Ishikawa (cell line): Measurements from ENCODE around the gene CETN2.

Source experiments
- CEBPB ChIP-seq: IDR thresholded peaks from 2 replicates; pipeline ENCODE4 v1.6.1; 2012
- CREB1 ChIP-seq: IDR thresholded peaks from 2 replicates; pipeline ENCODE4 v1.6.1; 2012; ENCODE audit warnings: low read depth
- EGR1 ChIP-seq: IDR thresholded peaks from 2 replicates; pipeline ENCODE4 v1.6.1; 2012
- EP300 ChIP-seq: IDR thresholded peaks from 2 replicates; pipeline ENCODE4 v1.6.1; 2012; ENCODE audit warnings: borderline replicate concordance
- FOXM1 ChIP-seq: IDR thresholded peaks from 2 replicates; pipeline ENCODE4 v1.6.1; 2012; ENCODE audit warnings: low read depth, borderline replicate concordance
- MAX ChIP-seq: IDR thresholded peaks from 2 replicates; pipeline ENCODE4 v1.6.1; 2012
- NFIC ChIP-seq: IDR thresholded peaks from 2 replicates; pipeline ENCODE4 v1.6.1; 2012
- RAD21 ChIP-seq: IDR thresholded peaks from 2 replicates; pipeline ENCODE4 v1.6.1; 2012; ENCODE audit warnings: low read depth
- REST ChIP-seq: IDR thresholded peaks from 2 replicates; pipeline ENCODE4 v1.6.1; 2012; ENCODE audit warnings: low read depth, mild to moderate bottlenecking
- TAF1 ChIP-seq: IDR thresholded peaks from 2 replicates; pipeline ENCODE4 v1.6.1; 2012; ENCODE audit warnings: low read depth, mild to moderate bottlenecking
- TCF12 ChIP-seq: IDR thresholded peaks from 2 replicates; pipeline ENCODE4 v1.6.1; 2012; ENCODE audit warnings: low read depth
- TEAD4 ChIP-seq: IDR thresholded peaks from 2 replicates; pipeline ENCODE4 v1.6.1; 2012
- USF1 ChIP-seq: IDR thresholded peaks from 2 replicates; pipeline ENCODE4 v1.6.1; 2012
- YY1 ChIP-seq: IDR thresholded peaks from 2 replicates; pipeline ENCODE4 v1.6.1; 2012; ENCODE audit warnings: low read depth
- ZBTB7A ChIP-seq: IDR thresholded peaks from 2 replicates; pipeline ENCODE4 v1.6.1; 2012; ENCODE audit warnings: low read depth

Gene CETN2

GRCh38 chrX:152817078-152817764 is 13.3 kb downstream of the CETN2 start:
- TF ChIP-seq TEAD4 = no peak
- peak; percentile 50 for TF ChIP-seq RAD21

GRCh38 chrX:152814048-152814447 is 16.5 kb downstream of the CETN2 start:
- TF ChIP-seq RAD21 (no peak), NFIC (no peak), FOXM1 (no peak), YY1 (no peak), TEAD4 (no peak), ZBTB7A (no peak), TAF1 (no peak), MAX (no peak), CEBPB (no peak), EGR1 (no peak), CREB1 (no peak), TCF12 (no peak)

- TF ChIP-seq NFIC (no peak), YY1 (no peak), FOXM1 (no peak)
Measured at GRCh38 chrX:152813206-152813605, 17.4 kb downstream of the CETN2 start.

- no peak for TF ChIP-seq USF1
- no peak for TF ChIP-seq CREB1
- TF ChIP-seq EGR1 = no peak
- TF ChIP-seq CEBPB = no peak
- no peak for TF ChIP-seq YY1
- no peak for TF ChIP-seq FOXM1
- TF ChIP-seq REST = no peak
- no peak for TF ChIP-seq NFIC
- no peak for TF ChIP-seq MAX
- no peak for TF ChIP-seq ZBTB7A
- TF ChIP-seq TAF1 = no peak
- no peak for TF ChIP-seq TCF12
Measured at GRCh38 chrX:152810403-152810802, 20.2 kb downstream of the CETN2 start.

- TF ChIP-seq TCF12 = no peak
- TF ChIP-seq REST = no peak
- TF ChIP-seq NFIC = no peak
- no peak for TF ChIP-seq EP300
- TF ChIP-seq EGR1 = no peak
- no peak for TF ChIP-seq YY1
- TF ChIP-seq MAX = no peak
- TF ChIP-seq FOXM1 = no peak
- no peak for TF ChIP-seq TEAD4
Measured at GRCh38 chrX:152806035-152806434, 24.5 kb downstream of the CETN2 start.

GRCh38 chrX:152798945-152799344 is 31.6 kb downstream of the CETN2 start:
- no peak for TF ChIP-seq TEAD4
- no peak for TF ChIP-seq TCF12
